GM10266 (cell line): Measurements from ENCODE around the gene PHF13.

ENCODE experiments used
- DNase-seq: peaks from one replicate; pipeline ENCODE4 v3.0.0; 2012; ENCODE audit errors: extremely low spot score
- CTCF ChIP-seq: IDR thresholded peaks from 2 replicates; pipeline ENCODE4 v1.5.1; 2012; ENCODE audit warnings: mild to moderate bottlenecking, low read depth; ENCODE audit not compliant: control insufficient read depth, insufficient read depth; ENCODE audit errors: missing control alignments

PHF13 gene

GRCh38 chr1:6603238-6603914, 10.2 kb upstream of the PHF13 start:
- TF ChIP-seq CTCF, result no peak

DNA sequence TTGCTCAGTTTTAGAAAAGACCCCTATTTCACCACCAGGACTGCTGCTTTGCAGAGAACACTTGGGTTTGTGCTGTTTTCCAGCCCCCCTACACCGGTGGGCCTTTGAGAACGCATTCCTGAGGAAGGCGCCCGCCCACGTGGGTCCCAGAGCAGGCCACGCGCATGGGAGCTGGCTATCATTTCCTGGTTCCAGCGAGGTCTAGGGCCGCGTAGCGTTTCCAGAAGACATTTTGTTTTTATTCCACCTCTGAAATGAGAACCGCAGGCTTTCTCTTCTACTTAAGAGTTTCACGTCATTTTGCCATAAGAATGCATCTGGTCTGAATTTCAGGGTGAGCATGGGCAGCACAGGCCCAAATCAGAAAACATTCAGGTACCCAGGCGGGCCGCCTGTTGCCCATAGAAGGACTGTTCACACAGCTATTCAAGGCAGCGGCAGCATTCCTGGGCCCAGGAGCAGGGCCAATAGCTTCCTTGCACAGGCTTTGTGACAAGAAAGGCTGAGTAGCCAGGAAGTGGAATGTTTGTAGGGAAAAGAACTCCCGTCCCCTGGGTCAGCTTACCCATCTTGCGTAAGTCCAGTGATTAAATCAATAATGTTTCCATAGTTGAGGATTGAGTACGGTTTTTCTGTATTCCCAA, 9.5 kb upstream of the PHF13 start:
- DNase-seq, result no peak
- no peak for TF ChIP-seq CTCF

More at GRCh38 chr1:6603238-6603914, 10.2 kb upstream of the PHF13 start:
- peak; percentile 68 for DNase-seq

GRCh38 chr1:6612641-6613360, 730 bp upstream of the PHF13 start:
- no peak for TF ChIP-seq CTCF
- no peak for DNase-seq

- TF ChIP-seq CTCF, result no peak
- peak; percentile 95 for DNase-seq
Observed at GRCh38 chr1:6614019-6614928, 743 bp downstream of the PHF13 start.

DNA sequence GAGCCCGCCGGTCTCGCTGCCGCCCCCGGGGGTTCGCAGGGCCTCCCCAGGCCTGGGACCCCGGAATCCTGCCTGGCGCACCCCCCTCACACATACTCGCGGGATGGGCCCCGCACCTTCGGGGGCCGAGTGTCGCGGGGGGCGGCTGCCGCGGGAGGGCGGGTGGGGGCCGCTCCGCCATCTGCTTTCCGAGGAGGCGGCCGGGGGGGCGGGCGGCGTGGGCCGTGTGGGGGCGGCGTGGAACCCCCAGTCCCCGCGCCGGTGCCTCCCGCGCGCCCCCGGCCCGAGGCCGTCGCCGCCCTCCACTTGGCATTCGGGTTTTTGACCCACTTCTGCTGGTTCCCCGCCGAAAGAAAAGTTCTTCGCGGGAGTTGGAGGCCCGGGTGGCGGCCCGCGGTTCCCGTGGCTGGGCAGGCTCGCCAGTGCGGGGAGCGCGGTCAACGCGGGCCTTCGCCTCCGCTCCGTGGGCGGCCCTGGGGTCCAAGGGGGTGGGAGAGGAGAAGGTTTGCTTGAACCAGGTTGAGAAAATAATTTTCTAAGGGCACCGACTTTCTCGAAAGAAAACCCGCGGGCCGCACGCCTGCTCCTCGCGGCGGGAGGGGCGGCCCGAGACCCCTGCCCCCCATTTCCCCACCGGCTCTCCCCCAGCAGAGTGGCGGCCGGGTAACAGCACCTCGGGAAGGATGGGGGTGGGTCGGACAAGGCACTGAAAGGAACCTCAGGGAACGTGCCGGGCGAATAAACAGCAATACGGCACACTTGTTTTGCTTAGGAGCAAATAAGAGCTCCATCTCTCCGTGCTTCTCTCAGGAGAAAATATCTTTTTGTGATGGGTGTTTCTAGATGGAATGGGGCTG, 1.6 kb downstream of the PHF13 start:
- DNase-seq, result no peak
- TF ChIP-seq CTCF, result no peak

GRCh38 chr1:6619045-6619444, 5.5 kb downstream of the PHF13 start:
- no peak for DNase-seq
- TF ChIP-seq CTCF, result no peak
